GM21717 (cell line): ENCODE measurements around the gene POMT1.
"Not testable (repeated sequence)": the region's sequence is repeated elsewhere in the genome, so short reads cannot be mapped to it uniquely, and the experiment has no call there.

Source experiments
- ATAC-seq: cut with Tn5 transposase; IDR thresholded peaks from one replicate; pipeline ENCODE4 v1.9.1; 2021; ENCODE audit warnings: mild to moderate bottlenecking, moderate library complexity; ENCODE audit not compliant: unreplicated experiment

Gene POMT1

DNA sequence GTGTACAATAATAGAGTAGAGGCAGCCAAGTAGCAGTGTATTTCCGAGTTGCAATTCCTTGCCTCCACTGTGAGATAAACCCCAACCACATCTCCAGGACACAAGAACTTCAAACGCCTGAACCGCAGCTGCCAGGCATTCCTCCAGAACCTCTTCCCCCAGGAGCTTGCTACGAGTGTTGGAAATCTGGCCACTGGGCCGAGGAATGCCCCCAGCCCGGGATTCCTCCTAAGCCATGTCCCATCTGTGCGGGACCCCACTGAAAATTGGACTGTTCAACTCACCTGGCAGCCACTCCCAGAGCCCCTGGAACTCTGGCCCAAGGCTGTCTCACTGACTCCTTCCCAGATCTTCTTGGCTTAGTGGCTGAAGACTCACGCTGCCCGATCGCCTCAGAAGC, 46.5 kb downstream of the POMT1 start:
- not testable (repeated sequence) for ATAC-seq

DNA sequence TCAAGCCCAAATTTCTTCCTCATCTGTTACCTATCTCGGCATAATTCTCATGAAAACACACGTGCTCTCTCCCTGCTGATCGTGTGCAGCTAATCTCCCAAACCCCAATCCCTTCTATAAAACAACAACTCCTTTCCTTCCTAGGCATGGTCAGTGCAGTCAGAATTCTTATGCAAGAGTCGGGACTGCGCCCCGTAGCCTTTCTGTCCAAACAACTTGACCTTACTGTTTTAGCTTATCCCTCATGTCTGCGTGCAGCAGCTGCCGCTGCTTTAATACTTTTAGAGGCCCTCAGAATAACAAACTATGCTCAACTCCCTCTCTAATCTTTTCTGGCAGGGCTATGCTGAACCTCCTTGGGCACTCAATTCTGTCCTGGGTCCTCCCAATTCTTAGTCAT, 47.7 kb downstream of the POMT1 start:
- not testable (repeated sequence) for ATAC-seq

GRCh38 chr9:131552030-131552429, 49.3 kb downstream of the POMT1 start:
- no peak for ATAC-seq

GRCh38 chr9:131554087-131554842, 51.5 kb downstream of the POMT1 start:
- ATAC-seq: no peak

DNA sequence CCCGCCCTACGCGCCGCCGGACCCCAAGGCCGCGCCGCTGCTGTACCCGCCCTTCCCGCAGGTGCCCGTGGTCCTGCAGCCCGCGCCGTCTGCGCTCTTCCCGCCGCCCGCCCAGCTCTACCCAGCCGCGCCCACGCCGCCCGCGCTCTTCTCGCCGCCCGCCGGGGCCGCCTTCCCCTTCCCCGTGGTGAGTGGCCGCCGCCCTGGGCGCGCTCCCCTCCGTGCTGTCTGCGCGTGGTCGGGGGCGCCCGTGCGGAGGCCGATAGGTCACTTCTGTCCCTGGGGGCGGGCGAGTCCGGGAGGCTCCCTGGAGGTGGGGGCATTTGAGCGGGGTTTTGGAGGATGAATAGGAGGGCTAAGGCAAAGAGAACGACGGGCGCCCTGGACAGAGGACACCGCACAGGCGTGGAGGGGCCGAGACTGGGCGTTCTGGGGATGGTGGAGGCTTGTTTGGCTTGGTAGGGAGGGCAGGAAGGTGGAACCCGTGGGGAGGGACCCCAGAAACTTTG, 52.2 kb downstream of the POMT1 start:
- no peak for ATAC-seq

GRCh38 chr9:131555841-131556673, 53.3 kb downstream of the POMT1 start:
- ATAC-seq: no peak

- no peak for ATAC-seq
Observed at GRCh38 chr9:131557855-131558548, 55.3 kb downstream of the POMT1 start.

DNA sequence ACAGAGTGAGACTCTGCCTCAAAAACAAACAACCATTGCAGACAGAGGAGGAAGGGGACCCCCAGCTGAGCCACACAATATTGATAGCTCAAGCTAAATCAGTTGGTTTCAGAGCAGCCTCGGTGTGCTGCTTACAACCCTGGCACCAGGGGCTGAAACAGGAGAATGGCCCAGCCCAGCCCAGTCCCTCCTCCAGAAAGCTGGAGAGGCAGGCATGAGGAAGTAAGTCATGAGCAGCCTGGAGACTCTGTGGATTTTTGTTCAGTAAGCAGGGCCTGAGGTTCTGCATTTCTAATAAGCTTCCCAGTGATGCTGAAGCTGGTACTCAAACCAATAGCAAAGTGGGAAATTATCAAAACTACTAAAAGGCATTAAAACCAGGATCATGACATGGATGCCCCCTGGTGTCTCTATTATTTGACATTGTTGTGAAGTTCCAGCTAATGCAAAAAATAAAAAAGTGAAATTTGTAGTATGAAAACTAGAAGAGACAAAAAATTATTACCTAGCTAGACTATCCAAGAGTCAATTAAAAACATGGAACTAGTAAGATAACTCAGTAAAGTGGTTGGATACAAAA, 56.8 kb downstream of the POMT1 start:
- ATAC-seq: no peak

DNA sequence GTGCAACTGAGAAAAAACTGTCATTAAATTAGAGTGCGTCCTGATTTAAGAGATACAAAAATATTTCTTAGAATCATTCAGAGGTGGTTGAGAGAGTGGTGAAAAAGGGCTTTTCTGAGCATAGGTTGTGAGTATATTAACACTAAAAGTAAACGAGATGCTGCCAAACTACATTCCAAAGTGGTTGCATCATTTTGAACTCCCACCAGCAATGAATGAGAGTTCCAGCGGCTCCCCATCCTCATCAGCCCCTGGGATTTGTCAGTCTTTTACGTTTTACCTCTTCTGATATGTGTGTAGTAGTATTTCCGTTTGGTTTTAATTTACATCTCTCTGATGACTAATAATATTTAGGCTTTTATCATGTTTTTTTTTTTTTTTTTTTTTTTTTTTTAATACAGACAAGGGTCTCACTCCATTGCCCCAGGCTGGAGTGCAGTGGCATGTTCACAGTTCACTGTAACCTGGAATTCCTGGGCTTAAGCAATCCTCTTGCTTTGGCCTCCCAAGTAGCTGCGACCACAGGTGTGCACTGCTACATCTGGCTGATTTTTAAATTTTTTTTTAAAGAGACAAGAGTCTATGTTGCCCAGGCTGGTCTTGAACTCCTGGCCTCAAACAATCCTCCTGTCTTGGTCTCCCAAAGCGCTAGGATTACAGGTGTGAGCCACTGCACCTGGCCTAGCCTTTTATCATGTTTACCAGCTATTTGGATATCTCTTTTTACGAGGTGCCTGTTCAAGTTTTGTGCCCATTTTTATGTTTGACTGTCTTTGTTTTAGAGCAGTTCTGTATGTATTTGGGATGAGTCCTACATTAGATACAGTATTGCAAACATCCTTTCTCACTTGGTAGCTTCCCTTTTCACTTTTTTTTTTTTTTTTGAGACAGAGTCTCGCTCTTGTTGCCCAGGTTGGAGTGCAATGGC, 59.6 kb downstream of the POMT1 start:
- ATAC-seq: no peak

- ATAC-seq: no peak
Observed at GRCh38 chr9:131565369-131565768, 62.7 kb downstream of the POMT1 start.

GRCh38 chr9:131566158-131566557, 63.4 kb downstream of the POMT1 start:
- ATAC-seq: no peak

GRCh38 chr9:131567910-131568309, 65.2 kb downstream of the POMT1 start:
- no peak for ATAC-seq
